ENCODE results near the gene MC1R.

- TF ChIP-seq CTCF (conservative IDR thresholded peaks at IDR 0.05) (no peak), ZFX (IDR thresholded peaks at IDR 0.05) (no peak)
These were observed 26.1 kb downstream of the MC1R start for GRCh38 chr16:89944773-89945172.
